ENCODE data around the gene P4HA1.
"Not testable (repeated sequence)": the region's sequence is repeated elsewhere in the genome, so short reads cannot be mapped to it uniquely, and the experiment has no call there.

DNA sequence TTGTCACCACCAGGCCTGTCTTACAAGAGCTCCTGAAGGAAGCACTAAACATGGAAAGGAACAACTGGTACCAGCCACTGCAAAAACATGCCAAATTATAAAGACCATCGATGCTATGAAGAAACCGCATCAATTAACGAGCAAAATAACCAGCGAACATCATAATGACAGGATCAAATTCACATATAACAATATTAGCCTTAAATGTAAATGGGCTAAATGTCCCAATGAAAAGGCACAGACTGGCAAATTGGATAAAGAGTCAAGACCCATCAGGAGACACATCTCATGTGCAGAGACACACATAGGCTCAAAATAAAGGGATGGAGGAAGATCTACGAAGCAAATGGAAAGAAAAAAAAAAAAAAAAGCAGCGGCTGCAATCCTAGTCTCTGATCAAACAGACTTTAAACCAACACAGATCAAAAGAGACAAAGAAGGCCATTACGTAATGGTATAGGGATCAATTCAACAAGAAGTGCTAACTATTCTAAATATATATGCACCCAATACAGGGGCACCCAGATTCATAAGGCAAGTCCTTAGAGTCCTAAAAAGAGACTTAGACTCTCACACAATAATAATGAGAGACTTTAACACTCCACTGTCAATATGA lies 73.1 kb downstream of the P4HA1 start:
- TF ChIP-seq, protein P1, sequence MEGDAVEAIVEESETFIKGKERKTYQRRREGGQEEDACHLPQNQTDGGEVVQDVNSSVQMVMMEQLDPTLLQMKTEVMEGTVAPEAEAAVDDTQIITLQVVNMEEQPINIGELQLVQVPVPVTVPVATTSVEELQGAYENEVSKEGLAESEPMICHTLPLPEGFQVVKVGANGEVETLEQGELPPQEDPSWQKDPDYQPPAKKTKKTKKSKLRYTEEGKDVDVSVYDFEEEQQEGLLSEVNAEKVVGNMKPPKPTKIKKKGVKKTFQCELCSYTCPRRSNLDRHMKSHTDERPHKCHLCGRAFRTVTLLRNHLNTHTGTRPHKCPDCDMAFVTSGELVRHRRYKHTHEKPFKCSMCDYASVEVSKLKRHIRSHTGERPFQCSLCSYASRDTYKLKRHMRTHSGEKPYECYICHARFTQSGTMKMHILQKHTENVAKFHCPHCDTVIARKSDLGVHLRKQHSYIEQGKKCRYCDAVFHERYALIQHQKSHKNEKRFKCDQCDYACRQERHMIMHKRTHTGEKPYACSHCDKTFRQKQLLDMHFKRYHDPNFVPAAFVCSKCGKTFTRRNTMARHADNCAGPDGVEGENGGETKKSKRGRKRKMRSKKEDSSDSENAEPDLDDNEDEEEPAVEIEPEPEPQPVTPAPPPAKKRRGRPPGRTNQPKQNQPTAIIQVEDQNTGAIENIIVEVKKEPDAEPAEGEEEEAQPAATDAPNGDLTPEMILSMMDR (IDR thresholded peaks at IDR 0.05), result not testable (repeated sequence)
- not testable (repeated sequence) for TF ChIP-seq POLR2A, EP300 (IDR thresholded peaks at IDR 0.05)
